NCI-H2227 treated with DMSO at 0.1 percent for 48 hours (cell line): ENCODE measurements around the gene ARL5C.
"Not testable (repeated sequence)": the region's sequence is repeated elsewhere in the genome, so short reads cannot be mapped to it uniquely, and the experiment has no call there.

Experiments
- DNase-seq: peaks from one replicate; lab custom pipeline; 2025; lab: John Stamatoyannopoulos, UW

The ARL5C gene

DNA sequence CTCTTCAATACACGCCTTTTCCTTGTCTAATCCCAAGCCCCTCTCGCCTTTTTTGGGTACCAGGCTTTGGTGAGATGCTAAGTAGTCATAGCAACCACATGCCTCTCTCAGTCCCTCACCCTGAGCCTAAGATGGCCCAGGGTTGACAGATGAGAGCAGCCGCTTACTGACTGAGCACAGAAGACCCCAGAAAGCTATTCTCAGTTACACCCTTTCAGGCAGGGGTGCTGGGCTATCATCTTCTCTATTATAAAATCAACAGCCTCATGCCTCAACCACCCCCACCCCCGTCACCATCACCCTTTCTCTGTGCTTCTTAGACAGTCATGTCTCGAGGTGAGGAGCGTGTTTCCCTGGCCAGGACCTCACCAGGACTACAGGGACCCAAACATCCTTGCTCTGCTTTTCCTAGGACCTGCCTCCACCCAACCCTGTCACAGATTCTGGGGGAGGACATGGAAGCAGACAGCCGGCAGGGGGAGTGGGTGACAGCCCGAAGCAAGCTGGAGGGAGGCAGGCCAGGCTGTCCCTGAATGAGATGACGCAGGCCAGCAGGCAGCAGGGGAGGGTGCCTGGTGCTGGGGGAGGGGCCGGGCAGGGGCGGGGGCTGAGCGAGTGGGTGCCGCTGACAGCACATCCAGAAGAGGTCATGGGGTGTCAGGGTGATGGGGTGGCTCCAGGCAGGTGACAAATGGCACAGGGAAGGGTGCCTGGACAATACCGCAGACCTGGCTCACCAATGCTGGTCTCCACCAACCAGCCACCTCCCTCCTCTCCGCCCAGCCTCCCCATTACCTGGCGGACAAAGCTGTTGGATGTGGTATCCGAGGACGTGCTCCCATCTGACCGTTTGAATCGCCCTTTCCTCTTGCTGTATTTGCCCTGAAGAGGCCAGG is 28.4 kb upstream of the ARL5C start:
- DNase-seq: peak; percentile 38

DNA sequence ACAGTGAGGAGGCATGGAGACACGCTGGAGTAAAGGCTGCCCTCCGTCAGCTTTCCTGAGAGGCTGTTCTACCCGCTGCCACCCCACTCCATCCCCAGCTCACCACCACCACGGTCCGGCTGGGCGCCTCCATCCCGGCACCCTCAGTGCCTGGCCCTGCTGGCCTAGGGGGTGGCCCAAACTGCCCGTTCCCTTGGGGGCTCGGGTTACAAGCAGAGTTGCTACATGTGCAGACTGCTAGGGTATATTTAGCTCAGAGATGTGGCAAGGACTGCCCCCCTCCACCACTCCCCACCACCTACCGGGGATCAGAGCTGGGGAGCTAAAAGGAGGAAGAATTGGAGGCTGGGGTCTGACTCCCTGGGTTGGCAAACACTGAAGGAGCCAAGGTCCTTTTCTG is 27.4 kb upstream of the ARL5C start:
- DNase-seq: no peak

DNA sequence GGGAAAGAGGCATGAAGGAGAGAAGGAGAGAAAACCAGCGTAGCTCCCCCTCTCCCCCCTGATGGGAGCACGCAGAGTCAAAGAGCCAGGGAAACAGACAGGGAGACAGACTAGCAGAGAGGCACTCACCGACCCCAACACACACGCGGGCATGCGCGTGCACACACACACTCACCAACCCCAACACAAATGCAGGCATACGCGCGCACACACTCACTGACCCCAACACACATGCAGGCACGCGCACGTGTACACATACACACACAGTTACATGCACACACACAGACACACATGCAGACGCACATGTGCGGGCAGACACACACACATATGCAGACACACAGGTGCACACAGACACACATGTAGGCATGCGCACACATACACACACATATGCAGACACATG is 26.9 kb upstream of the ARL5C start:
- no peak for DNase-seq

DNA sequence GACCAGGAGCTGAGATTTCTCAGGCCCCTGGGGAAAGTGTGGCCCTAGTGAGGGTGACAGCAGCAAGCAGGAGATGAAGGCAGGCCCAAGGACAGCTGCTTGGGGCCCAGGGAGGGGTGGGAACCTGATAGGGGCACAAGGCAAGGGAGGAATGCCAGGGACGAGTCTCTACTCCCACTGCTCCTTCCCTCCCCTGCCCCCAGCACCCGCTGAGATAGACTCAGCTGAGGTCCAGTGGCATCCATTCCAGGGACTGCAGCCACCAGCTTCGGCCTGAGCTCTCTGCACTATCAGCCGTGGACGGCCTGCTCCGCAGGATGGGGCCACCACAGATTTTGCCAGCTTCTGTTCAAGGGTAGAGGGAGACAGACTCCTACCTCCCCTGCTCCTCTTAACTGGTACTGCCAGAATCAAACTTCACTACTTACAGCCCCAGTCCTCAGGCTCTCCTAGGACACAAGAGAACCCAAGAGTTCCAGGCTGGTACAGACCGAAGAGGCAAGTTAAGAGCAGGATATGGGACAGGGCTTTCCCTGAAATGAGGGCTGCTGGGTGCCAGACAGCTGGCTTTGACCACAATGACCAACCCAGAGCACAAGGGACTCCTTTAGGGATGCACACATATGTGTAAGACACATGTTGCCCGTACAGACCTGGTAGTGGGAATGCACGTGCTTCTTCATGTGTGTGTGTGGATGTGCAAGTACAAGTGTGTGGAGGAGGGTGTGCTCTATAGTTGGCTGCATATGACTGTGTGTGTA is 26.0 kb upstream of the ARL5C start:
- no peak for DNase-seq

DNA sequence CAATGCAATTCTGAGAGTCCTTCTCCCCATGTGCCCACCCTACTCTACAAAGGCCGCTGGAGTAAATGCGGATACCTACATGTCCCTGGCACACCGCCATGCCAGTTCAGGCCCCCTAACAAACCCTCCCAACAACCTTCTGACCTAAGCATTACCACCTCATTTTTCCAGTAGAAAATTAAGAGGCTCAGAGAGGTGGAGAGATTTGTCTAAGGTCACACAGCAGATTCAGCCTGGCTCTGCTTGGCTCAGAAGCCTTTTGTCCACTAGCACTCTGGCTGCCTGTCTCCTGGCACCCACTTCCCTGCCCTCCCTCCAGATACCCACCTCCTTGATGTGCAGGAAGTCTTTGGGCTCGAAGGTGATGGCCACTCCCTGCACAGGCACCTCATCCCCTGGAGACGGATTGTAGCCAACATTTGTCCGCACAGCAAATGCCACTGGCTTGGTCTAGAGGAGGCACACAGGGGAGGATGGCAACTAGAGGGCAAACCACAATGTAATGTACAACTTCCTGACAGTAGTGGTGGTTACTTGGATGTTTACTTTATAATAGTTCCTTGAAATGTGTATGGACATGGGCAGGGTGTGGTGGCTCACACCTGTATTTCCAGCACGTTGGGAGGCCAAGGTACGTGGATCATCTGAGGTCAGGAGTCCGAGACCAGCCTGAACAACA is 21.3 kb upstream of the ARL5C start:
- DNase-seq: no peak

DNA sequence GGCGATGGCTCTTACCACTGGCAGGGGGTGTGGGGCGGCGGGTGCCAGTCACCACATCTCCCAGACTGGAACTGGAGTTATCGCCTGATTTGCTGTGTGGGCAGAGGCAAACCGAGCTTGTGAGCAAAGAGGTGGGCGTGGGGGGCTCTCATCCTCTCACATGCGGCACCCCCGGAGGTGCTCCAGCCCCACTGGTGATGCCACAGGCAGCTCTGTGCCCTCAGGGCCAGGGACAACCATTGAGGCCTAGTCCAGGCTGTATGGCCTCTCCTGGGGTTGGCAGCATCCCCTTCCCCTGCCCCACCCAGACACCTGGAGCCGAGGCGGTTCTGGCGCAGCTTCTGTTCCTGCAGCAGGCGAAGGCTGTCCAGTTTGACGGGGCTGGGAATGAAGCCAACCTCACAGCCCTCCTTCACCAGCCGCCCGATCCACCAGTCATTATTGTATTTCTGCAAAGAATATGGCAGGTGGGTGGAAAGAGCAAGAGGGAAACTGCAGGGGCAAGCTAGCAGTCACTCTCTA is 20.6 kb upstream of the ARL5C start:
- DNase-seq: no peak

DNA sequence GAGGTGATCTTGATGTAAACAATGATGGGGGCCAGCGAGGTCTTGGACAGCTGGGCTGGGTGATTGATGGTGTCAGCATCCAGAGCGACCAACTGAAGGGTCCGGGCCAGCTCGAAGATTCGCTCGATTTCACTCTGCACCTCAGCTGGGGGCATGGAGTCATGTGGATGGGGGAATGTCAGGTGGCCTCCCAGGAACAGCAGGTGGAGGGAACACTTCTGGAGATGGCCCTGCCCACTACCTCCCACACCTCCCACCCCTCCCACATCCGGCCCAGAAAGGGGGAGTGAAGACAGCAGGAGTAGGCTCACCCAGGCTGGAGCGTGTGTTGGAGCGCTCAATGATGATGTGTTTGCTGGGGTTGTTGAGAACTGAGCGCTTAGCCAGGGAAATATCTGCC is 17.8 kb upstream of the ARL5C start:
- DNase-seq: no peak

DNA sequence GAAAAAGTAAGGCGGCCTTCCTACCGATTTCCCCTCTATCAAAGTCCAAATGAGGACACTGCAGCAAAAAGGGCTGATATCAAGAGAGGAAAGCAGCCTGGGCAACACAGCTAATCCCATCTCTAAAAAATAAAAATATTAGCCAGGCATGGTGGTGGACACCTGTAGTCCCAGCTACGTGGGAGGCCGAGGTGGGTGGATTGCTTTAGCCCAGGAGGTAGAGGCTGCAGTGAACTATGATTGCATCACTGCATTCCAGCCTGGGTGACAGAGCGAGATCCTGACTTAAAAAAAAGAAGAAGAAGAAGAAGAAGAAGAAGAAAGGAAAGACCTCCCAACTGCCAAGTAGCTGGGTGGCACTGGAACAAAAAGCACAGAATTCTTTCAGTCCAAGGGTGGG is 17.1 kb upstream of the ARL5C start:
- DNase-seq: no peak

DNA sequence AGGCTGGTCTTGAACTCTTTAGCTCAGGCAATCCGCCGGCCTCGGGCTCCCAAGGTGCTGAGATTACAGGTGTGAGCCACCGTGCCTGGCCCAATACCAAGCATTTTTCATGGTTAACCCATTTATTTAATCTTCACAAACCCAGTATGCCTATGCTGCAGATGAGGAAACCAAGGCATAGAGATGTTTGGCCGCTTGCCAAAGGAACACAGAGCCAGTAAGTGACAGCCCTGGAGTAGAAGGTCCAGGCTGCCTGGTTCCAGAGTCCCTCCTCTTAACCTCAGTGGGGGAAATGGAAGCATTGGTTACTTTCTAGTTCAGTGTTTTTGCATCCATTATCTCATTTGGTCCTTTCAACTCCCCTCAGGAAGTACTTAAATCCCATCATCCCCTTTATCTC is 15.3 kb upstream of the ARL5C start:
- DNase-seq: no peak

DNA sequence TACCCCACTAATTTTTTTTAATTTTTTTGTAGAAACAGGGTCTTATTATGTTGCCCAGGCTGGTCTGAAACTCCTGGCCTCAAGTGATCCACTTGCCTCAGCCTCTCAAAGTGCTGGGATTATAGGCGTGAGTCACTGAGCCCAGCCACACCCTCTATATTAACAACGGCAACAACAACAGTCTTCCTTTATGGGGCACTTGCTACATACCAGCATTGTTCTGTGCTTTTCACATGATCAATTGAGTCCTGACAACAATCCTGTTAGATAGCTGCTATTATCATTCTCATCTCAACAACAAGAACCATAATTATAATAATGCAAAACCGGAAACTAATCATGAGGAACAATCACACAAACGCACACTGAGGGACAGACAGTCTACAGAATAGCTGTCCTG is 12.6 kb upstream of the ARL5C start:
- DNase-seq: no peak

DNA sequence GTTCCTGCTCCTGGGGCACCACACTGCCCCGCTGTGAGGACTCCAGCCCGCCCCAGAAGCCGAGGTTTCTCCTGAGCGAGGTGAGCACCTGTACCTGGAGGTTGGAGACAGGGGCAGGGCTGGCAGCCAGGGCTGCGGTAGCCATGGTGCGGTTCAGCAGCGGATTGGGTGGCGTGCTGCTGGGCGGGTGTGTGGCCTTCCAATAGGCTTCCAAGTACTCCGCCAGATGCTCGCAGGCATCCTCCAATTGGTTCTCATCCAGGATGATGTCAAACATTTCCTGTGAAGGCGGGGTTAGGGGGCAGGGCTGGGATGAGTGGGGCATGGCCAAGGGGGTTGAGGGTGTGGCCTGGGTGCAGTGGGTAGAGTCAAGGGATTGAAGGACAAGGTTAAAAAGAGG is 11.3 kb upstream of the ARL5C start:
- no peak for DNase-seq

DNA sequence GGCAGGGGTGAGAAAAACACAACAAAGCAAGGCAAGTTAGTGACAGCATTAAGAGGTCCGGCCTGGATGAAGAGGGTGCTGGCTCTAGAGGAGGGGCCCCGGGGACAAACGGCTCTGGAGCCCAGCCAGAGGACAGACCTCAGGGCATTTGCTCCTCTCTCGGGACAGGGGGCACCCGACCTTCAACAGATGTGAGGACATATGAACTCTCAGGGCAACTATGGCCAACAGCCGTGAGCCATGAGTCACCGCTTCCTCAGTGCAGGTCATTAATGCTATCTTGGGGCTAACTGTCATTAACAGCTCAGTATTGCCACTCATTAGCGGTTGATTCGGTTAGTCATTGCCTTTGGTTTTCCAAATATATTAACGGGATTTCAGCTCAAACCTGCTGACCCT is 9.7 kb upstream of the ARL5C start:
- DNase-seq: no peak

DNA sequence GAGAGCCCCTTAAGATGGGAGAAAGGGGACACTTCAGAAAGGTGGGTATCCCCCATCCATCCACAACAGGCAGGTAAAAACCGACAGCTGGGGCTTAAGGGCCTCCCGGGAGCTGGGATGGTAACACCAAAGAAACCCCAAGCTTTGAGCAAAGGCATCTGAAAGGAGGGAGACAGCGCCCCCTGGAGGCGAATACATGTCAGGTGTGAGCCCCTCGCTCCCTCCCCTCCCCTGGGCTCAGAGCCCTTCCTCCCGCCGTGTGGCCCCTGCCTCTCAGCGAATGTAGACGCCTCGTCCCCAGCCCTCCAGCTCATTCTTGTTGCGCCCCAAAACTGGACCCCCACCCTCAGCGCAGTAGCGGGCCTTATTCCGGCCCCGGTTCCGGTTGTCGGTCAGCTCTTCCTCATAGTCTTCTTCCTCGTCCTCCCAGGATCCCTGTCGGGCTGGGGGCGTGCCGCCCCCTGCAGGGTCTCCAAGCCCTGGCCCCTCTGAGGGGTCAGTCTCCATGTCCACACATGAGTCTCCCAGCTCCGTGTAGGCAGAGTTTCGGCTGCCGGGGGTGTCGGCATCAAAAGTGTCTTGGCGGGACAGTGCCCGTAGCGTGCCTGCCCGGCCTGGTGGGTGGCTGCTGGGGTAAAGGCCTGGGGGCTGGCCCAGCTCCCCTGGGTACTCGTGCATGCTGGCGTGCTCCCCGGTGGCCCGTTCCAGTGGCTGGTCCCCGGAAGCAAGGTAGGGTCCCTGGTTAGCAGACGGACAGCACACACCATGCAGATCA is 9.1 kb upstream of the ARL5C start:
- DNase-seq: peak; percentile 73

DNA sequence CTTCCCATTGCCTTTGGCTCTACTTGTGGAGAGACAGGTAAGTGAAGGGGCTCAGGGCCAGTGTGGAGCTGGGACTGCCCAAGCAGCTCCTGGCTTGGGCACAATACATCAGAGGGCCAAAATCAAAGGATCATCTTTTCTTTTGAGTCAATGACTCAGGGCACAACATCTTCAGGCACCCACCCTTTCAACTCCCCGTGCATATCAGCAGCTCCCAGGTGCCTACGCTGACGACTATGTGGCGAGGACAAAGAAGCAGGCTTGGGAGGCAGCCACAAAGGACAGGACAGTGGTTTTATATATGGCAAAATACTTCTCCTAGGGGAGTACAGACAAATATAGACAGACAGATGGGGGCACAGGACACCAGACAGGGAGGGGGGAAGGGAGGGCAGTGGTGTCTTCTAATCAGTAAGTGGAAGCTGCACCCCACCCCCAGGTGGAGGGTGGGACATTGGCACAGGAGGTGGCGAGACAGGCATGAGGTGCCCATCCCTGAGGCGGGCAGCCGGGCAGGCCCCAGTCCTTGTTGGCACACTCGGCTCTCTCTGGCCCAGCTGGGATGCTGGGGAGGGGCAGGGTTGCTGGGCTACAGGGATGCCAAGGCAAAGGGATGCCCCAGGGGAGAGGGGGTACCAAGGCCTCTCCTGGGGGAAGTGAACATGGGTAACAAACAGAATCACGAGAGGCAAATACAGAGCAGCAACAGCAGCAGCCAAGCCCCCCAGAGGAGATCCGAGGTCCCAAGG is 7.7 kb upstream of the ARL5C start:
- DNase-seq: no peak

DNA sequence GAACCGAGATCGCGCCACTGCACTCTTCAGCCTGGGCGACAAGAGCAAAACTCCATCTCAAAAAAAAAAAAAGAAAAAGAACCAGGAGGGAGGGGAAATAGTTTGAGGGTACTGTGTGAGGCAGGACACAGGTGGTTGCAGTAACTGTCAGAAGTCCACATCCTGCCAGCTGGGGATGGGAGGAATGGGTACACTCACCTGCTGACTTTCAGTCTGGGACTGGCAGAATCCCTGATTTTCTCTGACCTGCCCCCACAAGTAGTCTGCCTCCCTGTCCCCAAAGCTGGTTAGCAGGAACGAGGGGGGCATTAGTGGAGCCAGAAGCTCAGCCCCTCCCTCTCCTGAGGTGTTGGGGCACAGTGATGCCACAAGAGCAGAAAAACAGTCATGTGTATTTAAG is 7.1 kb upstream of the ARL5C start:
- no peak for DNase-seq

DNA sequence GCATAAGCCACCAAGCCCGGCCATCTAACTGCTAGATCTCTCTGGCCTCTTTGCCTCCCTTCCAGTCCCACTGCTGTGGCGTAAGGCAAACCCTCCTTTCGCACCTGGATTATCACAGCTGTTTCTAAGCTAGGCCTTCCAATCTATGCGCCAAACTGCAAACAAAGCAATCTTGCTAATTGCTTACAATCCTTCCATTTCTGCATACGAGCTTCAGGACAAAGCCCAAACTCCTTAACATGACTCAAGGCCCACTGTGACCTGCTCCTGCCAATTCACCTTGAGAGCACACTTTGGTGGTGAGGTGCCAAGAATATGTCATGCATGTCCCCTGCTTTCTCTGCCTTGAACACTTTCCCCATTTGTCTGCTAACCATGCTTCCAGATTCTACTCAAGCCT is 6.0 kb upstream of the ARL5C start:
- DNase-seq: no peak

DNA sequence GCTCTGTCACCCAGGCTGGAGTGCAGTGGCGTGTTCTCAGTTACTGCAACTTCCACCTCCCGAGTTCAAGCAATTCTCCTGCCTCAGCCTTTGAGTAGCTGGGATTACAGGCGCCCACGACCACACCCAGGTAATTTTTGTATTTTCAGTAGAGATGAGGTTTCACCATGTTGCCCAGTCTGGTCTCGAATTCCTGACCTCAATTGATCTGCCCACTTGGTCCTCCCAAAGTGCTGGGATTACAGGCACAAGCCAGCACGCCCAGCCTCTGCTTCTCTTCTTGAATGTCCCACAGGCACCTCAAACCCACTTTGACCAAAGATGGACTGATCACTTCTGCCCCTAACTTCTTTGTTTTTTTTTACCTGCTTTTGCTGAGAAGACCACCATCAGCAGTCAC is 4.6 kb upstream of the ARL5C start:
- DNase-seq: no peak

DNA sequence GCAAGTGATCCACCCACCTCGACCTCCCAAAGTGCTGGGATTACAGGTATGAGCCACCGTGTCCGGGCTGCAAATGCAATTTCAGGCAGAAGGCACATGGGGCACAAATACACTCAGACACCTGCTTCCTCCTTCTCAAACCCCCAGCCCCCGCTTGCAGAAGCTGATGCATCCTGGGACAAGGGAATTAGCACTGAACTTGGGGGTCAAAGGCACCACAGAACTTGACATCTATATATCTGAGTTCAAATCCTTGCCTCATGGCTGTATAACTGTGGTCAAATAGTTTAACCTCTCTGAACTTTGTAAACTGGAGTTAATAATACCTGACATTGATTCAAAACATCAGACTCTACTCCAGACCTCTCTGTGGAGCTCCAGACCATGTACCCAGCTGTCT is 4.1 kb upstream of the ARL5C start:
- DNase-seq: no peak

DNA sequence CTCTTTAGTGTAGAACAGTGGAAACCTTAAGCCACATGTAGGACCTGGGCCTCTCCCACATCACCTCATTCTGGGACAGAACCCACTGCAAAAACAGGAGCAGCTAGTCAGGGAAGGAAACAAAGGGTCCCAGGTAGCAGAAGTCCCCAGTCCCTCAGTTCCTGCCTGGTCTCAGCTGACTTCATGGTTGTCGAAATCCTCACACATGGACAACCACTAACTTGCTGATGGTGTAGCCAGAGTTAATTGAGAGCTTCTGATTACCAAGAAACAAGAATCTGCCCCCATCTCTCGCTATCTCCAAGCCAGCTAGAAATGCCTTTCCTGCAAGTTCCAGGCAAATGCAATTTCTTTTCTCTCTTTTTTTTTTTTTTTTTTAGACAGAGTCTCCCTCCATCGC is 3.6 kb upstream of the ARL5C start:
- DNase-seq: no peak

DNA sequence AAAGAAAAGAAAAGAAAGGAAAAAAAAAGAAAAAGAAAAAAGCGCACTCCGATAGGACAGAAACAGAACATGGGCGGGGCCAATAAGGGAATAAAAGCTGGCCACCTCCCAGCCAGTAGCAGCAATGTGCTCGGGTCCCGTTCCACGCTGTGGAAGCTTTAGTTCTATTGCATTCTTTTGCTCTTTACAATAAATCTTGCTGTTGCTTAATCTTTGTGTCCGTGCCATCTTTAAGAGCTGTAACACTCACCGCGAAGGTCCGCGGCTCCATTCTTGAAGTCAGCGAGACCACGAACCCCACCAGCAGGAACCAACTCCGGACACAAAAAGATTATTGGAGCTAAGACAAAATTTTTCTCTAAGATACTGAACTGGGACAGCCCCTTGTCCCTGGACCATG is 3.1 kb upstream of the ARL5C start:
- DNase-seq: no peak

DNA sequence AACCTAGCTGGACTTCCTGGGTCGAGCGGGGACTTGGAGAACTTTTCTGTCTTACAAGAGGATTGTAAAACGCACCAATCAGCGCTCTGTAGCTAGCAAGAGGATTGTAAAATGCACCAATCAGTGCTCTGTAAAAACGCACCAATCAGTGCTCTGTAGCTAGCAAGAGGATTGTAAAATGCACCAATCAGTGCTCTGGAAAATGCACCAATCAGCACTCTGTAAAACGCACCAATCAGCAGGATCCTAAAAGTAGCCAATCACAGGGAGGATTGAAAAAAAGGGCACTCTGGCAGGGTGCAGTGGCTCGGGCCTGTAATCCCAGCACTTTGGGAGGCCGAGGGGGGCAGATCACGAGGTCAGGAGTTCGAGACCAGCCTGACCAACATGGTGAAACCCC is 2.5 kb upstream of the ARL5C start:
- DNase-seq: not testable (repeated sequence)
